Measurements from ENCODE around the gene LSAMP.

Gene LSAMP

GRCh38 chr3:115928376-115928775 is 516.9 kb downstream of the LSAMP start:
- no peak overlapping the region for H3K4me3 ChIP-seq (ENCODE audit: low read depth, low read length)
- no peaks in the 10 kb centered on the region for H3K36me3 ChIP-seq (ENCODE audit: control insufficient read depth in 2 of 2, insufficient read depth in 1 of 2, low read length in 2 of 2)
- no peaks in the 10 kb centered on the region for H3K4me1 ChIP-seq (ENCODE audit: control insufficient read depth, insufficient read depth, low read length)
- ChIA-PET CTCF (no interaction called here), POLR2A (no interaction called here)
- TF ChIP-seq ZNF629 (tag by site-specific recombination; IDR thresholded peaks at IDR 0.05) = no peak
- TF ChIP-seq TRIM28 (IDR thresholded peaks at IDR 0.05; ENCODE audit: borderline replicate concordance, low read length) = no peak
- no peaks in the 10 kb centered on the region for H3K9me3 ChIP-seq (ENCODE audit: control insufficient read depth, insufficient read depth, low read depth, low read length)
- H3K27ac ChIP-seq (ENCODE audit: extremely low read depth, low read depth, low read length) = no peak overlapping the region

- POLR2A ChIA-PET = no interaction called here
- no peaks in the 10 kb centered on the region for H3K36me3 ChIP-seq (ENCODE audit: control insufficient read depth in 2 of 2, insufficient read depth in 1 of 2, low read length in 2 of 2)
- H3K27ac ChIP-seq (ENCODE audit: extremely low read depth, low read depth, low read length) = no peak overlapping the region
- H3K9me3 ChIP-seq (ENCODE audit: control insufficient read depth, insufficient read depth, low read depth, low read length) = no peaks in the 10 kb centered on the region
- CTCF ChIA-PET = no interaction called here
- H3K4me3 ChIP-seq (ENCODE audit: low read depth, low read length) = no peak overlapping the region
- no peaks in the 10 kb centered on the region for H3K4me1 ChIP-seq (ENCODE audit: control insufficient read depth, insufficient read depth, low read length)
- no peak for TF ChIP-seq REPIN1 (tag by site-specific recombination; IDR thresholded peaks at IDR 0.05; ENCODE audit: low read depth)
- TF ChIP-seq ZNF561 (tag by site-specific recombination; IDR thresholded peaks at IDR 0.05; ENCODE audit: borderline replicate concordance) = no peak
- no peak for TF ChIP-seq ZNF837 (tag by site-specific recombination; IDR thresholded peaks at IDR 0.05)
- 0 out of 2 replicates have a peak, but pooled peaks have one; percentile 18 for TF ChIP-seq ZFHX2 (tag by site-specific recombination; conservative IDR thresholded peaks at IDR 0.05)
- no peak for TF ChIP-seq ZNF155 (tag by site-specific recombination; IDR thresholded peaks at IDR 0.05)
- no peak for TF ChIP-seq ZNF768 (tag by site-specific recombination; IDR thresholded peaks at IDR 0.05)
- no peak for TF ChIP-seq ZIC2 (tag by site-specific recombination; IDR thresholded peaks at IDR 0.05)
- TF ChIP-seq KLF16 (tag by site-specific recombination; IDR thresholded peaks at IDR 0.05) = no peak
These were observed 518.1 kb downstream of the LSAMP start for GRCh38 chr3:115927197-115927596.

- POLR2A ChIA-PET = no interaction called here
- H3K9me3 ChIP-seq (ENCODE audit: control insufficient read depth, insufficient read depth, low read depth, low read length) = no peaks in the 10 kb centered on the region
- H3K27ac ChIP-seq (ENCODE audit: extremely low read depth, low read depth, low read length) = no peak overlapping the region
- CTCF ChIA-PET = interaction anchor here (0.6 to 1.0 kb wide), 4 partner anchors 9 to 647 kb away, joined by 3 read pairs; no protein-coding TSS in a partner anchor
- H3K36me3 ChIP-seq (ENCODE audit: control insufficient read depth in 2 of 2, insufficient read depth in 1 of 2, low read length in 2 of 2) = no peaks in the 10 kb centered on the region
- H3K4me1 ChIP-seq (ENCODE audit: control insufficient read depth, insufficient read depth, low read length) = no peaks in the 10 kb centered on the region
- H3K4me3 ChIP-seq (ENCODE audit: low read depth, low read length) = no peak overlapping the region
- TF ChIP-seq ZNF132 (tag by site-specific recombination; IDR thresholded peaks at IDR 0.05; ENCODE audit: borderline replicate concordance) (no peak), ZNF16 (tag by site-specific recombination; IDR thresholded peaks at IDR 0.05; ENCODE audit: low read depth) (no peak), SETDB1 (IDR thresholded peaks at IDR 0.05; ENCODE audit: insufficient read length, low read length) (no peak), ZNF2 (tag by site-specific recombination; IDR thresholded peaks at IDR 0.05) (no peak), OSR2 (tag by site-specific recombination; IDR thresholded peaks at IDR 0.05) (no peak), ZNF174 (tag by site-specific recombination; IDR thresholded peaks at IDR 0.05) (no peak), KLF8 (tag by site-specific recombination; IDR thresholded peaks at IDR 0.05) (no peak), ZNF701 (tag by site-specific recombination; IDR thresholded peaks at IDR 0.05) (no peak), CTCF (tag by site-specific recombination; IDR thresholded peaks at IDR 0.05) (no peak), ZNF768 (tag by site-specific recombination; IDR thresholded peaks at IDR 0.05) (no peak), ZNF776 (tag by site-specific recombination; IDR thresholded peaks at IDR 0.05; ENCODE audit: borderline replicate concordance) (no peak), KLF1 (tag by site-specific recombination; IDR thresholded peaks at IDR 0.05) (no peak)
- TF ChIP-seq, protein P1, sequence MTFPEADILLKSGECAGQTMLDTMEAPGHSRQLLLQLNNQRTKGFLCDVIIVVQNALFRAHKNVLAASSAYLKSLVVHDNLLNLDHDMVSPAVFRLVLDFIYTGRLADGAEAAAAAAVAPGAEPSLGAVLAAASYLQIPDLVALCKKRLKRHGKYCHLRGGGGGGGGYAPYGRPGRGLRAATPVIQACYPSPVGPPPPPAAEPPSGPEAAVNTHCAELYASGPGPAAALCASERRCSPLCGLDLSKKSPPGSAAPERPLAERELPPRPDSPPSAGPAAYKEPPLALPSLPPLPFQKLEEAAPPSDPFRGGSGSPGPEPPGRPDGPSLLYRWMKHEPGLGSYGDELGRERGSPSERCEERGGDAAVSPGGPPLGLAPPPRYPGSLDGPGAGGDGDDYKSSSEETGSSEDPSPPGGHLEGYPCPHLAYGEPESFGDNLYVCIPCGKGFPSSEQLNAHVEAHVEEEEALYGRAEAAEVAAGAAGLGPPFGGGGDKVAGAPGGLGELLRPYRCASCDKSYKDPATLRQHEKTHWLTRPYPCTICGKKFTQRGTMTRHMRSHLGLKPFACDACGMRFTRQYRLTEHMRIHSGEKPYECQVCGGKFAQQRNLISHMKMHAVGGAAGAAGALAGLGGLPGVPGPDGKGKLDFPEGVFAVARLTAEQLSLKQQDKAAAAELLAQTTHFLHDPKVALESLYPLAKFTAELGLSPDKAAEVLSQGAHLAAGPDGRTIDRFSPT (tag by site-specific recombination; IDR thresholded peaks at IDR 0.05) = no peak
- TF ChIP-seq, protein P2, sequence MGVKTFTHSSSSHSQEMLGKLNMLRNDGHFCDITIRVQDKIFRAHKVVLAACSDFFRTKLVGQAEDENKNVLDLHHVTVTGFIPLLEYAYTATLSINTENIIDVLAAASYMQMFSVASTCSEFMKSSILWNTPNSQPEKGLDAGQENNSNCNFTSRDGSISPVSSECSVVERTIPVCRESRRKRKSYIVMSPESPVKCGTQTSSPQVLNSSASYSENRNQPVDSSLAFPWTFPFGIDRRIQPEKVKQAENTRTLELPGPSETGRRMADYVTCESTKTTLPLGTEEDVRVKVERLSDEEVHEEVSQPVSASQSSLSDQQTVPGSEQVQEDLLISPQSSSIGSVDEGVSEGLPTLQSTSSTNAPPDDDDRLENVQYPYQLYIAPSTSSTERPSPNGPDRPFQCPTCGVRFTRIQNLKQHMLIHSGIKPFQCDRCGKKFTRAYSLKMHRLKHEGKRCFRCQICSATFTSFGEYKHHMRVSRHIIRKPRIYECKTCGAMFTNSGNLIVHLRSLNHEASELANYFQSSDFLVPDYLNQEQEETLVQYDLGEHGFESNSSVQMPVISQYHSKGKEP (tag by site-specific recombination; IDR thresholded peaks at IDR 0.05) = no peak
- TF ChIP-seq, protein P3, sequence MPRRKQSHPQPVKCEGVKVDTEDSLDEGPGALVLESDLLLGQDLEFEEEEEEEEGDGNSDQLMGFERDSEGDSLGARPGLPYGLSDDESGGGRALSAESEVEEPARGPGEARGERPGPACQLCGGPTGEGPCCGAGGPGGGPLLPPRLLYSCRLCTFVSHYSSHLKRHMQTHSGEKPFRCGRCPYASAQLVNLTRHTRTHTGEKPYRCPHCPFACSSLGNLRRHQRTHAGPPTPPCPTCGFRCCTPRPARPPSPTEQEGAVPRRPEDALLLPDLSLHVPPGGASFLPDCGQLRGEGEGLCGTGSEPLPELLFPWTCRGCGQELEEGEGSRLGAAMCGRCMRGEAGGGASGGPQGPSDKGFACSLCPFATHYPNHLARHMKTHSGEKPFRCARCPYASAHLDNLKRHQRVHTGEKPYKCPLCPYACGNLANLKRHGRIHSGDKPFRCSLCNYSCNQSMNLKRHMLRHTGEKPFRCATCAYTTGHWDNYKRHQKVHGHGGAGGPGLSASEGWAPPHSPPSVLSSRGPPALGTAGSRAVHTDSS (tag by site-specific recombination; IDR thresholded peaks at IDR 0.05) = no peak
These were observed 522.5 kb downstream of the LSAMP start for GRCh38 chr3:115922681-115923347.
